ENCODE measurements around the gene MAU2.

DNA sequence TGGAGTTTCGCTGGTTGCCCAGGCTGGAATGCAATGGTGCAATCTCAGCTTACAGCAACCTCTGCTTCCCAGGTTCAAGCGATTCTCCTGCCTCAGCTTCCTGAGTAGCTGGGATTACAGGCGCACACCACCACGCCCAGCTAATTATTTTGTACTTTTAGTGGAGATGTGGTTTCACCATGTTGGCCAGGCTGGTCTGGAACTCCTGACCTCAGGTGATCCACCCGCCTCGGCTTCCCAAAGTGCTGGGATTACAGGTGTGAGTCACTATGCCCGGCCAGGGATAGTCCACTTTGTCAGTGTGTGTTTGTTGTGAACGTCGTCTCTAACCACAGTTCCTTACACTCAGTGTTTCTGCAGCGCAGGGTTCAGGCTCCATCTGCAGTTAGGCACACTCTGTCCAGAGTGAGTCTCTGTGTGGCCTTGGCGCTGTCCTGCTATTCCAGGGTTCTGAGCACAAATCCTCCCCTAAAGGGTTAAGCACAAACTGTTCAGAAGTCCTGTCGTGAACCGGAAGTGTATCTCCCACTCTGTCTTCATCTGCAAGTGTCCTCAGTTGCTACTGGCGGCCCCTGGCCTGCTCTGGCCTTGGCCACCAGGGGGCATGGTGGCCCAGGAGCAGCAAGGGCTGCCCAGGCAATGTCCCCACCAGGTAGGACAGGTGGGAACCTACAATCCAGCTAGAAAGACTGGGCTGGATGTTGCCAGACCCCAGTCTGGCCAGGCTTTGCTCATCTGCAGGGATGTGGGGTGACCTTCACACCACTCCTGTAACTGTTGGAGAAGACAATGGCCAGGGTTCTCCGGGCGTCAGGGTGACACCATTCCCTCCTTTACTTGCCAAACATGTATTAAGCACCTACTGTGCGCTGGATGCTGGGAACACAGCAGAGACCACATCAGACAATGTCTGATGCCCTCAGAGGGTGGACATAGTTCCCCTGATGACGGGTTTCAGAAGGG, 46.1 kb downstream of the MAU2 start:
- TF ChIP-seq POLR2A (IDR thresholded peaks at IDR 0.05; ENCODE audit: low read depth, low read length), result no peak
- TF ChIP-seq TAF1 (IDR thresholded peaks at IDR 0.05; ENCODE audit: low read depth, low read length), result no peak
- TF ChIP-seq POLR2AphosphoS5 (IDR thresholded peaks at IDR 0.05; ENCODE audit: low read depth, low read length), result no peak
- TF ChIP-seq SPI1 (IDR thresholded peaks at IDR 0.05; ENCODE audit: low read depth, low read length), result no peak

Data from GM12891 (cell line).